ENCODE data around the gene FAM171A1. TPM values are rescaled to one million over a fixed set of nuclear protein-coding genes. Genes with fewer than 3 reads are reported as not detected.

FAM171A1 gene
- total RNA-seq, 1 experiment from 2014 or later, result 19.2 TPM

DNA sequence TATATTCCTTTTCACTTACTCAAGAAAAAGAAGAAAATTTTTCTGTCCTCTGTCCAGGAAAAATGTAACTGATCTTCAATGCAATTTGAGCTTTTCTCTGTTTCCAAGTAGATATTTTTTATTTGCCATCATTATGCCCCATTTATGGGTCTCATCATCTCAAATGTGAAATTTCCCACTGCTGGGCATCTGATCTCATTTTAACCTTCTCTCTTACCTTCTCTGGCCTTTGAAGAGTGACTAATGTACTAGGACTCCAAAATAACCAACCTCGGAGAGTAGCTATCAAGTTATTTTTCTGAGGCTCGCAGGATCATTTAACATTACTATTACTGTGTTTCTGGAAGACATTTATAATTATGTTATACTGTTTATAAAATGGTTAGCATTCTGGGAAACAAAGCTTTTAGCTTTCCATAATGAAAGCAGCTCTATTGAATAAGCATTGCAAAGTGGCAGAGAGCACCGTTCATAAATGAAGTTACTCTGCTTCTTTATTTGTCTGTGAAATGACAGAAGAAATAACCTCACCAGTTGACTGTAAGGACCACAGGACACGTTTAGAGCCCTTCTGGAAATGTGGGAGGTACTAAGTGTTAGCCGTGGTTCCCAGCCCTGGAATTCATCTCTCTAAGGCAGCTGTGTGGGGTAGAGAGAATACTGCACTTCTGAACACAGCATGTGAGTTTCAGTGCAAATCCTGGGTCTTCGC lies 169.3 kb downstream of the FAM171A1 start:
- TF ChIP-seq SIN3A (IDR thresholded peaks at IDR 0.05; ENCODE audit: borderline replicate concordance, insufficient read depth, low read depth, low read length) (no peak), TCF7L2 (IDR thresholded peaks at IDR 0.05; ENCODE audit: low read depth, low read length) (0 out of 2 replicates have a peak, but pooled peaks have one; percentile 36)
- no peaks in the 10 kb centered on the region for H3K9me3 ChIP-seq (ENCODE audit: control insufficient read depth, insufficient read depth, low read depth, low read length)
- POLR2A ChIA-PET, result interaction anchor here (0.6 kb wide), 1 partner anchor 22 kb away, joined by 5 read pairs; no protein-coding TSS in a partner anchor
- H3K27me3 ChIP-seq (ENCODE audit: control insufficient read depth, insufficient read depth, low read length), result no peaks in the 10 kb centered on the region
- ATAC-seq, result no peak
- no peak overlapping the region for H3K4me3 ChIP-seq (ENCODE audit: low read depth in 2 of 2, low read length in 2 of 2)
- H3K36me3 ChIP-seq (ENCODE audit: control insufficient read depth, insufficient read depth, low read length), result no peaks in the 10 kb centered on the region
- intact Hi-C loops (cut with micrococcal nuclease; ENCODE audit: unreplicated experiment) (no loop called here), in situ Hi-C loops (cut with HindIII; ENCODE audit: low pct_unique_long_range_greater_than_20kb, low sequenced_read_pairs) (no loop called here)
- peak overlapping the region; percentile 77 for H3K27ac ChIP-seq (ENCODE audit: low read length)
- CTCF ChIA-PET, result no interaction called here
- DNase-seq (ENCODE audit: low read depth, low spot score), result no peak
- no TSS peak for BruUV-seq (replicated peaks)
- peaks cover 22% of the 10 kb centered on the region for H3K4me1 ChIP-seq (ENCODE audit: control insufficient read depth, insufficient read depth, low read length)

DNA sequence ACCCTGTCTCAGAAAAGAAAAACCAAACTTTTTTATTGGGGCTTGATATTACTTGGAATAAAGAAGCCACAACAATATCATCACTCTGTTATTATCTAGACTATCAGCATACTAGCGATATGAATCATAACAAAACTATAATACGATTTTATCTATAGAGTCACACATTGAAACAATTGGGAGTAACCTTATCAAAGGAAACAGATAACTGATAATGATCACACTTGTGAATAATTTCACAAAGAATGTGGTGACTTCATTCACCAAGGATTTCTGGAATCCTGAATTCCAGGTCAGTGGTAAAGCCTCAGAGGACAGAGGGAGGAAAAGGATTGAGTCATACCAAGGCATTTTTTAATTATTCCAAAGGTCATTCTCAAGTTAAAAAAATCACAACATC lies 170.5 kb downstream of the FAM171A1 start:
- H3K36me3 ChIP-seq (ENCODE audit: control insufficient read depth, insufficient read depth, low read length), result no peaks in the 10 kb centered on the region
- POLR2A ChIA-PET, result no interaction called here
- peak; percentile 84 for TF ChIP-seq TCF7L2 (IDR thresholded peaks at IDR 0.05; ENCODE audit: low read depth, low read length)
- TF ChIP-seq, protein P1, sequence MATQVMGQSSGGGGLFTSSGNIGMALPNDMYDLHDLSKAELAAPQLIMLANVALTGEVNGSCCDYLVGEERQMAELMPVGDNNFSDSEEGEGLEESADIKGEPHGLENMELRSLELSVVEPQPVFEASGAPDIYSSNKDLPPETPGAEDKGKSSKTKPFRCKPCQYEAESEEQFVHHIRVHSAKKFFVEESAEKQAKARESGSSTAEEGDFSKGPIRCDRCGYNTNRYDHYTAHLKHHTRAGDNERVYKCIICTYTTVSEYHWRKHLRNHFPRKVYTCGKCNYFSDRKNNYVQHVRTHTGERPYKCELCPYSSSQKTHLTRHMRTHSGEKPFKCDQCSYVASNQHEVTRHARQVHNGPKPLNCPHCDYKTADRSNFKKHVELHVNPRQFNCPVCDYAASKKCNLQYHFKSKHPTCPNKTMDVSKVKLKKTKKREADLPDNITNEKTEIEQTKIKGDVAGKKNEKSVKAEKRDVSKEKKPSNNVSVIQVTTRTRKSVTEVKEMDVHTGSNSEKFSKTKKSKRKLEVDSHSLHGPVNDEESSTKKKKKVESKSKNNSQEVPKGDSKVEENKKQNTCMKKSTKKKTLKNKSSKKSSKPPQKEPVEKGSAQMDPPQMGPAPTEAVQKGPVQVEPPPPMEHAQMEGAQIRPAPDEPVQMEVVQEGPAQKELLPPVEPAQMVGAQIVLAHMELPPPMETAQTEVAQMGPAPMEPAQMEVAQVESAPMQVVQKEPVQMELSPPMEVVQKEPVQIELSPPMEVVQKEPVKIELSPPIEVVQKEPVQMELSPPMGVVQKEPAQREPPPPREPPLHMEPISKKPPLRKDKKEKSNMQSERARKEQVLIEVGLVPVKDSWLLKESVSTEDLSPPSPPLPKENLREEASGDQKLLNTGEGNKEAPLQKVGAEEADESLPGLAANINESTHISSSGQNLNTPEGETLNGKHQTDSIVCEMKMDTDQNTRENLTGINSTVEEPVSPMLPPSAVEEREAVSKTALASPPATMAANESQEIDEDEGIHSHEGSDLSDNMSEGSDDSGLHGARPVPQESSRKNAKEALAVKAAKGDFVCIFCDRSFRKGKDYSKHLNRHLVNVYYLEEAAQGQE (IDR thresholded peaks at IDR 0.05; ENCODE audit: insufficient read depth in 1 of 2, low read depth in 2 of 2, low read length in 1 of 2), result no peak
- TF ChIP-seq, protein P2, sequence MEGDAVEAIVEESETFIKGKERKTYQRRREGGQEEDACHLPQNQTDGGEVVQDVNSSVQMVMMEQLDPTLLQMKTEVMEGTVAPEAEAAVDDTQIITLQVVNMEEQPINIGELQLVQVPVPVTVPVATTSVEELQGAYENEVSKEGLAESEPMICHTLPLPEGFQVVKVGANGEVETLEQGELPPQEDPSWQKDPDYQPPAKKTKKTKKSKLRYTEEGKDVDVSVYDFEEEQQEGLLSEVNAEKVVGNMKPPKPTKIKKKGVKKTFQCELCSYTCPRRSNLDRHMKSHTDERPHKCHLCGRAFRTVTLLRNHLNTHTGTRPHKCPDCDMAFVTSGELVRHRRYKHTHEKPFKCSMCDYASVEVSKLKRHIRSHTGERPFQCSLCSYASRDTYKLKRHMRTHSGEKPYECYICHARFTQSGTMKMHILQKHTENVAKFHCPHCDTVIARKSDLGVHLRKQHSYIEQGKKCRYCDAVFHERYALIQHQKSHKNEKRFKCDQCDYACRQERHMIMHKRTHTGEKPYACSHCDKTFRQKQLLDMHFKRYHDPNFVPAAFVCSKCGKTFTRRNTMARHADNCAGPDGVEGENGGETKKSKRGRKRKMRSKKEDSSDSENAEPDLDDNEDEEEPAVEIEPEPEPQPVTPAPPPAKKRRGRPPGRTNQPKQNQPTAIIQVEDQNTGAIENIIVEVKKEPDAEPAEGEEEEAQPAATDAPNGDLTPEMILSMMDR (IDR thresholded peaks at IDR 0.05), result no peak
- no peak for TF ChIP-seq SIN3A (IDR thresholded peaks at IDR 0.05; ENCODE audit: borderline replicate concordance, insufficient read depth, low read depth, low read length)
- peak; percentile 30; the same call in 1 of the 2 replicates for TF ChIP-seq POLR2AphosphoS5 (IDR thresholded peaks at IDR 0.05; ENCODE audit: low read depth, low read length)
- CTCF ChIA-PET, result no interaction called here
- no peaks in the 10 kb centered on the region for H3K9me3 ChIP-seq (ENCODE audit: control insufficient read depth, insufficient read depth, low read depth, low read length)
- peak; percentile 56 for DNase-seq (ENCODE audit: low read depth, low spot score)
- ATAC-seq, result peak; percentile 91
- H3K27ac ChIP-seq (ENCODE audit: low read length), result peak overlapping the region; percentile 73
- H3K27me3 ChIP-seq (ENCODE audit: control insufficient read depth, insufficient read depth, low read length), result no peaks in the 10 kb centered on the region
- BruUV-seq (replicated peaks), result no TSS peak
- peaks cover 22% of the 10 kb centered on the region for H3K4me1 ChIP-seq (ENCODE audit: control insufficient read depth, insufficient read depth, low read length)
- no peak overlapping the region for H3K4me3 ChIP-seq (ENCODE audit: low read depth in 2 of 2, low read length in 2 of 2)
- in situ Hi-C loops (cut with HindIII; ENCODE audit: low pct_unique_long_range_greater_than_20kb, low sequenced_read_pairs), result no loop called here
- intact Hi-C loops (cut with micrococcal nuclease; ENCODE audit: unreplicated experiment), result no loop called here

DNA sequence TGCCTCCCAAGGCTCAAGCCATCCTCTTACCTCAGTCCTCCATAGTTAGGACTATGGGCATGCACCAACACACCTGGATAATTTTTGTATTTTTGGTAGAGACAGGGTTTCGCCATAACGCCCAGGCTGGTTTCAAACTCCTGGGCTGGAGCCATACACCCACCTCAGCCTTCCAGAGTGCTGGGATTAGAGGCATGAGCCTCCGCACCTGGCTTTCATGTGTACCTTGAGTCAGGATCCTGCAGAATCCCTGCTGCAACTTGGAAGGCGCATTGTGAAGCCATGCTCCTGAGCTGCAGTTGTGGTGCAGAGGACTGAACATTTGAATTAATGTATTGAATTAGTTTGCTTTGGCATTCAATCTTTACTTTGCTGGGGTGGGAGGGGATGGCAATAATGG lies 173.2 kb downstream of the FAM171A1 start:
- BruUV-seq (replicated peaks), result no TSS peak
- Histone ChIP-seq H3K27ac (ENCODE audit: low read length) (no peak overlapping the region), H3K4me3 (ENCODE audit: low read depth in 2 of 2, low read length in 2 of 2) (no peak overlapping the region), H3K27me3 (ENCODE audit: control insufficient read depth, insufficient read depth, low read length) (no peaks in the 10 kb centered on the region), H3K4me1 (ENCODE audit: control insufficient read depth, insufficient read depth, low read length) (peaks cover 22% of the 10 kb centered on the region), H3K9me3 (ENCODE audit: control insufficient read depth, insufficient read depth, low read depth, low read length) (no peaks in the 10 kb centered on the region), H3K36me3 (ENCODE audit: control insufficient read depth, insufficient read depth, low read length) (no peaks in the 10 kb centered on the region)
- in situ Hi-C loops (cut with HindIII; ENCODE audit: low pct_unique_long_range_greater_than_20kb, low sequenced_read_pairs), result no loop called here
- intact Hi-C loops (cut with micrococcal nuclease; ENCODE audit: unreplicated experiment), result no loop called here
- no peak for ATAC-seq
- ChIA-PET POLR2A (no interaction called here), CTCF (no interaction called here)
- DNase-seq (ENCODE audit: low read depth, low spot score), result no peak
- TF ChIP-seq, protein P1 (IDR thresholded peaks at IDR 0.05; ENCODE audit: insufficient read depth in 1 of 2, low read depth in 2 of 2, low read length in 1 of 2), result no peak
